Activated CD8-positive, alpha-beta T cell treated with anti-CD3 and anti-CD28 coated beads for 36 hours (primary cell): ENCODE data around the gene OPN3. TPM values are rescaled to one million over a fixed set of nuclear protein-coding genes. Genes with fewer than 3 reads are reported as not detected.

Experiments used
- ATAC-seq: fragments of 200-7000 bp; cut with Tn5 transposase; one replicate; pipeline ENCODE4 v1.10.0; 2021; ENCODE audit warnings: mild to moderate bottlenecking, moderate library complexity
- CTCF ChIA-PET: fragments of 350-600 bp; sonication (Branson Sonifier 250); formaldehyde crosslinking; loops from one replicate; lab custom pipeline; 2021; ENCODE audit warnings: antibody characterized with exemption; lab: Charles Lee
- POLR2A ChIA-PET: fragments of 350-600 bp; sonication (Branson Sonifier 250); formaldehyde crosslinking; loops from one replicate; lab custom pipeline; 2021; ENCODE audit warnings: antibody characterized with exemption; lab: Charles Lee
- DNase-seq: peaks from one replicate; pipeline ENCODE4 v3.0.0-alpha.2; 2020
- H3K27ac Mint-ChIP-seq: one replicate; pipeline ENCODE4 v1.8.0; 2021; ENCODE audit warnings: mild to moderate bottlenecking, mixed read lengths
- H3K27me3 Mint-ChIP-seq: one replicate; pipeline ENCODE4 v1.8.0; 2021; ENCODE audit warnings: mixed read lengths
- H3K36me3 Mint-ChIP-seq: one replicate; pipeline ENCODE4 v1.8.0; 2021; ENCODE audit warnings: low read depth, mixed read lengths
- H3K4me1 Mint-ChIP-seq: one replicate; pipeline ENCODE4 v1.8.0; 2021; ENCODE audit warnings: low read depth, mixed read lengths
- H3K4me3 Mint-ChIP-seq: one replicate; pipeline ENCODE4 v1.8.0; 2021; ENCODE audit warnings: mild to moderate bottlenecking, moderate library complexity, mixed read lengths
- H3K9me3 Mint-ChIP-seq: one replicate; pipeline ENCODE4 v1.8.0; 2021; ENCODE audit warnings: mixed read lengths
- intact Hi-C: fragments of 100-400 bp; cut with micrococcal nuclease; formaldehyde crosslinking; loops from one replicate; pipeline ENCODE4 v1.10.0; 2022
- total RNA-seq, 2 experiments: library from RNA; stranded (reverse); gene quantifications; one replicate each; pipeline ENCODE4 v1.2.3, GENCODE V29; 2021
- TF ChIP-seq, protein P1 (sequence below): fragments of 200-600 bp; IDR thresholded peaks from one replicate; pipeline ENCODE4 v1.8.0; 2022; ENCODE audit warnings: antibody characterized with exemption, mild to moderate bottlenecking

The OPN3 gene
- total RNA-seq, 2 experiments from 2014 or later, result 9.9 to 11.8 TPM

- POLR2A ChIA-PET, result no interaction called here
- Mint-ChIP-seq H3K9me3 (peaks cover 2% of the 10 kb centered on the region), H3K4me1 (peaks cover 19% of the 10 kb centered on the region), H3K27me3 (no peaks in the 10 kb centered on the region), H3K27ac (no peak overlapping the region), H3K4me3 (no peak overlapping the region), H3K36me3 (no peaks in the 10 kb centered on the region)
- TF ChIP-seq, protein P1, sequence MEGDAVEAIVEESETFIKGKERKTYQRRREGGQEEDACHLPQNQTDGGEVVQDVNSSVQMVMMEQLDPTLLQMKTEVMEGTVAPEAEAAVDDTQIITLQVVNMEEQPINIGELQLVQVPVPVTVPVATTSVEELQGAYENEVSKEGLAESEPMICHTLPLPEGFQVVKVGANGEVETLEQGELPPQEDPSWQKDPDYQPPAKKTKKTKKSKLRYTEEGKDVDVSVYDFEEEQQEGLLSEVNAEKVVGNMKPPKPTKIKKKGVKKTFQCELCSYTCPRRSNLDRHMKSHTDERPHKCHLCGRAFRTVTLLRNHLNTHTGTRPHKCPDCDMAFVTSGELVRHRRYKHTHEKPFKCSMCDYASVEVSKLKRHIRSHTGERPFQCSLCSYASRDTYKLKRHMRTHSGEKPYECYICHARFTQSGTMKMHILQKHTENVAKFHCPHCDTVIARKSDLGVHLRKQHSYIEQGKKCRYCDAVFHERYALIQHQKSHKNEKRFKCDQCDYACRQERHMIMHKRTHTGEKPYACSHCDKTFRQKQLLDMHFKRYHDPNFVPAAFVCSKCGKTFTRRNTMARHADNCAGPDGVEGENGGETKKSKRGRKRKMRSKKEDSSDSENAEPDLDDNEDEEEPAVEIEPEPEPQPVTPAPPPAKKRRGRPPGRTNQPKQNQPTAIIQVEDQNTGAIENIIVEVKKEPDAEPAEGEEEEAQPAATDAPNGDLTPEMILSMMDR, result no peak
- CTCF ChIA-PET, result interaction anchor here (0.7 kb wide), 1 partner anchor 56 kb away, joined by 3 read pairs; no protein-coding TSS in a partner anchor
- no peak for DNase-seq
- no peak for ATAC-seq
- intact Hi-C loops, result no loop called here
Measured at GRCh38 chr1:241553886-241554592, 86.1 kb downstream of the OPN3 start.

DNA sequence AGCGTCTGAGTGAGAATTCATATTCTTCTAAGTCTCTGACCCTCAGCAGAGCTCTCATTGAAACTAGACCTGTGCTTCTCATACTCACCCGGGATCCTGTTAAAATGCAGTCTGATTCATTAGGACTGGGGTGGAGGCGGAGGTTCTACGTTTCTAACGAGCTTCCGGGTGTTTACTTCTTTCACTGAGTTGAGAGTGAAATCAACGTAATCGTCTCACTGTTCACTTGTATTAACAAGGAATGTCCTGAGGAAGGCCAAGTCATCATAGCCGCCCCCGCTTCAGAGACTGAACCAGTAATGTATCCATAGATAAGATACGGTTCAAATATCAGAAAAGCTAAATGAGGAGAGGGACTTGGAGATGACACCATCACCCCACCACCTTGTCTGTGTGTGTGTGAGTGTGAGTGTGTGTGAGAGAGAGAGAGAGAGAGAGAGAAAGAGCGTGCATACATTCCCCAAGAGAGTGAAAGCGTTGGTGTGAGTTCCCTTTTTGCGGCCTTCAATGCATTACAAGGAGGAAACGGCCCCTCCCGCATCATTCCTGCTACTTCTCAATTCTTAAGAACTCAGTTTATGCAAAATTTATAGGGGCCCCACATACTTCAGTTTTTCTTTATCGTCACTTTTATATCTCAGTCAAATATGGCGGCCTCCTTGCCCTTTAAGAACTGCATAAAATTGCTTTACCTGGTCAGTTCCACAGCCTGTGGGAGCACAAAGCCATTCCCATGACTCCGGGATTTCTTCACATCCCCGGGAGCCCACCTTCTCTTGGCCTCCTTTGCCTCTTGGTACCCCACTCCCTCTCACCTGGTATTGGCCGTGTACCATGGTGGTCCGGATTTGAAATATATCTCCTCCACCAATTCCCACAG, 88.2 kb downstream of the OPN3 start:
- Mint-ChIP-seq H3K9me3 (peaks cover 2% of the 10 kb centered on the region), H3K4me1 (peaks cover 19% of the 10 kb centered on the region), H3K27ac (peak overlapping the region; percentile 96), H3K4me3 (peak overlapping the region; percentile 75), H3K27me3 (no peaks in the 10 kb centered on the region), H3K36me3 (no peaks in the 10 kb centered on the region)
- DNase-seq, result peak; percentile 69
- TF ChIP-seq, protein P1, result no peak
- intact Hi-C loops, result no loop called here
- POLR2A ChIA-PET, result interaction anchor here (1.3 to 1.6 kb wide), 2 partner anchors 10 to 40 kb away, joined by 4 to 6 read pairs; no protein-coding TSS in a partner anchor
- CTCF ChIA-PET, result interaction anchor here (0.8 to 1.6 kb wide), 7 partner anchors 11 to 62 kb away, joined by 3 to 7 read pairs (median 3); partner anchors contain the start of gene KMO
- ATAC-seq, result peak; percentile 95

DNA sequence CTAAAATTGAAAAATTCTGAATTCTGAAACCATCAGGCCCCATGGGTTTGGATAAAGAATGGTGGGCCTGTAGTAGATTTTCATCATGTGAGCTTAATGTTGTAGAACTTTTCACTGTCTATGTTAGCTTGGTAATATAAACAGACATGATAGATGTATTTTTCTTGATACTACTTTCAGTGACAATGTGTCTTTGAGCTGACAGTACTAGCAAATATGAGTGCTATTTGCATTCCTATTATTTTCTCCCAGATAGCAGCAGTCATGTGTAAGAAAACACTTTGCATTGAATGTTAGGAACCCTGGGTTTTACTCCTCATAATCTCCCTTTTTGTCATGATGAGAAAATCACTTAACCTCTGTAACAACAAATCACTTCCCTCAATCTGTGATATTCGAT, 89.9 kb downstream of the OPN3 start:
- Mint-ChIP-seq H3K27ac (no peak overlapping the region), H3K9me3 (peaks cover 2% of the 10 kb centered on the region), H3K36me3 (no peaks in the 10 kb centered on the region), H3K4me3 (no peak overlapping the region), H3K4me1 (peaks cover 19% of the 10 kb centered on the region), H3K27me3 (peaks cover 2% of the 10 kb centered on the region)
- TF ChIP-seq, protein P1, result no peak
- intact Hi-C loops, result no loop called here
- ATAC-seq (no peak), DNase-seq (no peak)
- ChIA-PET POLR2A (no interaction called here), CTCF (interaction anchor here (0.9 kb wide), 2 partner anchors 14 to 448 kb away, joined by 3 to 4 read pairs; partner anchors contain the start of gene MAP1LC3C)

DNA sequence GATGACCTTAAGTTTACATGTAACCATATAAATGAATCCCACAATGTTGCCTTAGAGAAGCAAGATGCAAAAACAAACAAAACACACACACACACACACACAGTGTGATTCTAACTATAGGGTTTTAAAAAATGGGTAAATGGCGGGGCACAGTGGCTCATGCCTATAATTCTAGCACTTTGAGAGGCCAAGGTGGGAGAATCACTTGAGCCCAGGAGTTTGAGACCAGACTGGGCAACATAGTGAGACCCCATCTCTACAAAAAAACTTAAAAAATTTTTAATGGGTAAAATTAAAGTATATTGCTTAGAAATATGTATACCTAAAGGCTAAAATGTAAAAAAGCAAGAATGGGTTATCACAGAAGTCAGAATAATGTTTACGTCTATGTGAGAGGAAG, 92.2 kb downstream of the OPN3 start:
- Mint-ChIP-seq H3K27me3 (peaks cover 3% of the 10 kb centered on the region), H3K36me3 (no peaks in the 10 kb centered on the region), H3K9me3 (peaks cover 2% of the 10 kb centered on the region), H3K4me1 (peaks cover 19% of the 10 kb centered on the region), H3K4me3 (no peak overlapping the region), H3K27ac (no peak overlapping the region)
- CTCF ChIA-PET, result interaction anchor here (0.9 kb wide), 1 partner anchor 9 kb away, joined by 3 read pairs; no protein-coding TSS in a partner anchor
- ATAC-seq, result no peak
- POLR2A ChIA-PET, result no interaction called here
- TF ChIP-seq, protein P1, result no peak
- intact Hi-C loops, result no loop called here
- no peak for DNase-seq

Other genes with a start within 250 kb of the OPN3 start
- 10 to 100 TPM; 95.2 to 95.6 TPM for gene FH, start 120.6 kb downstream of the OPN3 start, total RNA-seq
- under 1 TPM in 1 of 2 experiments, not detected in 1; 0.18 TPM for gene KMO, start 108.0 kb downstream of the OPN3 start, total RNA-seq
- 10 to 100 TPM; 20.3 to 24.7 TPM for gene CHML, start within 50 bp of the OPN3 start, total RNA-seq
- not detected for gene WDR64, start 11.9 kb upstream of the OPN3 start, total RNA-seq
- gene EXO1, start 207.8 kb upstream of the OPN3 start, total RNA-seq, result 10 to 100 TPM; 65.3 to 66.8 TPM